Endothelial cell of umbilical vein (primary cell): ENCODE results near the gene SIVA1. TPM values are rescaled to one million over a fixed set of nuclear protein-coding genes. Genes with fewer than 3 reads are reported as not detected.

Experiments used
- BruUV-seq: library from RNA; stranded (reverse); fragments of 400-500 nt; replicated peaks from 2 replicates; lab custom pipeline; 2021; lab: Mats Ljungman, UMichigan
- CTCF ChIA-PET: fragments of 300-600, 350-600 bp; sonication (Branson Sonifier 250); formaldehyde crosslinking; loops from one replicate; lab custom pipeline; 2021; ENCODE audit warnings: antibody characterized with exemption, inconsistent platforms; lab: Charles Lee
- POLR2A ChIA-PET: fragments of 300-600, 350-600 bp; sonication (Branson Sonifier 250); formaldehyde crosslinking; loops from one replicate; lab custom pipeline; 2021; ENCODE audit warnings: antibody characterized with exemption, inconsistent platforms; lab: Charles Lee
- DNase-seq: peaks from one replicate; pipeline ENCODE4 v3.0.0-alpha.2; 2011; ENCODE audit warnings: low read depth, low spot score
- FAIRE-seq: peaks from 2 replicates; lab custom pipeline; 2011; peaks lifted over from hg19 to GRCh38; lab: Jason Lieb, UNC
- H2AFZ ChIP-seq: 2 replicates; pipeline ENCODE4 v1.6.0; 2012; ENCODE audit warnings: low read depth, low read length, control low read depth, inconsistent platforms
- H3K27ac ChIP-seq: 2 replicates; pipeline ENCODE4 v1.5.1; 2011; ENCODE audit warnings: low read depth, mild to moderate bottlenecking, control low read depth, low read length, moderate library complexity; ENCODE audit not compliant: insufficient read depth
- H3K27me3 ChIP-seq, 2 experiments: 2 replicates each; pipeline versions ENCODE4 v1.6.0 to v1.6.1; 2011; ENCODE audit warnings: low read length in 2 of 2, mixed read lengths in 1 of 2; ENCODE audit not compliant: control insufficient read depth in 2 of 2, insufficient read depth in 2 of 2
- H3K36me3 ChIP-seq, 2 experiments: 2 replicates in 1 of 2; 3 replicates in 1 of 2; pipeline ENCODE4 v1.5.1; 2011; ENCODE audit warnings: low read length in 2 of 2, mild to moderate bottlenecking in 1 of 2, moderate library complexity in 1 of 2; ENCODE audit not compliant: control insufficient read depth in 2 of 2, insufficient read depth in 2 of 2; ENCODE audit errors: extremely low read depth in 1 of 2
- H3K4me1 ChIP-seq: 3 replicates; pipeline ENCODE4 v1.5.1; 2011; ENCODE audit warnings: mild to moderate bottlenecking, low read length; ENCODE audit not compliant: control insufficient read depth, insufficient read depth; ENCODE audit errors: extremely low read depth
- H3K4me2 ChIP-seq: 2 replicates; pipeline ENCODE4 v1.6.1; 2011; ENCODE audit warnings: low read length, control low read depth, mixed read lengths; ENCODE audit not compliant: insufficient read depth
- H3K4me3 ChIP-seq, 3 experiments: fragments of 200-600 bp in 1 of 3; sonication (generic), shearing (Covaris generic) in 1 of 3; replicated peaks in 1 of 3; 2 replicates each; pipeline ENCODE4 v1.5.1; 2011 to 2016; ENCODE audit warnings: control low read depth in 3 of 3, low read length in 3 of 3, mild to moderate bottlenecking in 2 of 3, inconsistent platforms in 1 of 3, low read depth in 1 of 3, moderate library complexity in 1 of 3; ENCODE audit not compliant: insufficient read depth in 1 of 3
- H3K79me2 ChIP-seq: 2 replicates; pipeline ENCODE4 v1.6.0; 2012; ENCODE audit warnings: low read length, inconsistent platforms; ENCODE audit not compliant: control insufficient read depth, insufficient read depth
- H3K9ac ChIP-seq: replicated peaks from 2 replicates; pipeline ENCODE3; 2011; ENCODE audit warnings: low read length, control low read depth; ENCODE audit not compliant: insufficient read depth; ENCODE audit errors: extremely low read depth
- H3K9me1 ChIP-seq: replicated peaks from 3 replicates; pipeline ENCODE4 v1.6.0; 2011; ENCODE audit warnings: mild to moderate bottlenecking, low read length; ENCODE audit not compliant: control insufficient read depth, insufficient read depth; ENCODE audit errors: extremely low read depth
- H3K9me3 ChIP-seq: replicated peaks from 2 replicates; pipeline ENCODE4 v1.5.1; 2012; ENCODE audit warnings: low read length, inconsistent platforms; ENCODE audit not compliant: control insufficient read depth, insufficient read depth
- H4K20me1 ChIP-seq: replicated peaks from 2 replicates; pipeline ENCODE3; 2011; ENCODE audit warnings: mild to moderate bottlenecking, low read length; ENCODE audit not compliant: control insufficient read depth, insufficient read depth; ENCODE audit errors: extremely low read depth
- CTCF ChIP-seq, 2 donors: IDR thresholded peaks; 1 replicate in 1 of 2; 2 replicates in 1 of 2; pipeline ENCODE4 v1.5.1; 2011; ENCODE audit warnings: low read length in 2 of 2, mild to moderate bottlenecking in 2 of 2, moderate library complexity in 2 of 2, control low read depth in 1 of 2, inconsistent platforms in 1 of 2, low read depth in 1 of 2; ENCODE audit not compliant: insufficient read depth in 1 of 2; ENCODE audit errors: extremely low read depth in 1 of 2
- EZH2 ChIP-seq: IDR thresholded peaks from 2 replicates; pipeline ENCODE4 v1.6.1; 2012; ENCODE audit warnings: borderline replicate concordance, low read depth, mild to moderate bottlenecking, moderate library complexity, low read length, inconsistent platforms; ENCODE audit not compliant: severe bottlenecking
- FOS ChIP-seq: IDR thresholded peaks from 2 replicates; pipeline ENCODE4 v1.6.1; 2011; ENCODE audit warnings: mild to moderate bottlenecking, low read length, moderate library complexity, borderline replicate concordance; ENCODE audit not compliant: insufficient read depth
- GATA2 ChIP-seq: IDR thresholded peaks from 2 replicates; pipeline ENCODE4 v1.7.0; 2011; ENCODE audit warnings: low read depth, mild to moderate bottlenecking, moderate library complexity, mixed read lengths, low read length; ENCODE audit not compliant: insufficient read length, insufficient read depth
- JUN ChIP-seq: IDR thresholded peaks from 2 replicates; pipeline ENCODE4 v1.6.1; 2011; ENCODE audit warnings: borderline replicate concordance, low read depth; ENCODE audit not compliant: insufficient read length, insufficient read depth
- MYC ChIP-seq: IDR thresholded peaks from one replicate; pipeline ENCODE4 v1.6.1; 2011; ENCODE audit warnings: mild to moderate bottlenecking, low read depth, low read length
- POLR2A ChIP-seq: IDR thresholded peaks from 2 replicates; pipeline ENCODE4 v1.6.1; 2012; ENCODE audit warnings: low read depth, mild to moderate bottlenecking, control low read depth, low read length
- POLR2AphosphoS5 ChIP-seq: IDR thresholded peaks from 2 replicates; pipeline ENCODE4 v1.6.1; 2012; ENCODE audit warnings: low read depth, mild to moderate bottlenecking, control low read depth, low read length, moderate library complexity; ENCODE audit not compliant: insufficient read depth
- dilution Hi-C: fragments of 300-500 bp; cut with MboI; formaldehyde crosslinking; loops from one replicate; pipeline ENCODE4 v1.15.0; 2019; ENCODE audit warnings: low sequenced_read_pairs; ENCODE audit not compliant: extremely low pct_ligation_motif_present
- intact Hi-C: fragments of 100-400 bp; cut with micrococcal nuclease; formaldehyde crosslinking; loops from one replicate; pipeline ENCODE4 v1.10.0; 2022
- polyA plus RNA-seq, 4 experiments: library from polyadenylated mRNA; depleted of rRNA in 3 of 4; stranded (reverse) in 3 of 4; unstranded in 1 of 4; fragments of >200 nt; gene quantifications; 2 replicates each; pipeline versions ENCODE4 v1.2.1 to v1.2.3, GENCODE V29; 2011 to 2012; ENCODE audit warnings: missing spikeins in 1 of 4
- total RNA-seq: library from RNA; stranded (reverse); gene quantifications from 2 replicates; pipeline ENCODE4 v1.2.3, GENCODE V29; 2021
- TF ChIP-seq, protein P1 (sequence below): IDR thresholded peaks from 2 replicates; pipeline ENCODE4 v1.6.1; 2011; ENCODE audit not compliant: insufficient read depth, insufficient read length

SIVA1 gene
- total and polyA plus RNA-seq, 2 donors (not counting 3 experiments of a cell fraction or from before 2014, with no cell fraction given), result 101 to 299 TPM

DNA sequence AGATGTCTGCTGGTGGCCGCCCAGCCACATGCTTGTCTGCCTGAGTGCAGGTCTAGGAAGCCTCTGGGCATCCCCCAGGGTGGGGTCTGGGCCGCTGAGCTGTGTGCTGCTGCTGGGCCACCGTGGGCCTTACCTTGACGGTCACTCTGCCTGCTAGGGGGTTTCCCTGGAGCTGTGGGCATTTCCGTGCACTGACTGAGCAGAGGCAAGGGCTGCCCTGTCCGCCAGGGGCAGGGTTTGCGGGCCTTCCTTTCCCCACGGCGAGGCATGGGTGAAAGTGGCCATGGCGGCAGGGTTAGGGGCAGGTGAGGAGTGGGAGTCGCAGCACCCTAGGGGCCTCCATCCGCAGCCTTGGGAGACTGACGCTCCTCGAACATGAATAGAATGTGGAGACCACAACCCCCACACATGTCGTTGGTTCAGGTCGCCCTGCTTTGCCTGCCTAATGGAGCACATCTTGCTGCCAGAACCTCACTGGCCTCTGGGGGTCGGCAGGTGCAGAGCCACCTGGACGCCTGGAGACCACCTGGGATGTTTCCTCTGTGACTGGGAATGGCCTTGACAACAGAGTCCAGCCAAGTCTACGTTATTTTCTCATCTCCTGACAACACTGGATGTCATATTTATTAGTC lies 50.4 kb downstream of the SIVA1 start:
- Histone ChIP-seq H3K27me3 (no peaks in the 10 kb centered on the region), H3K36me3 (no peaks in the 10 kb centered on the region), H3K9me1 (no peaks in the 10 kb centered on the region), H3K9me3 (no peaks in the 10 kb centered on the region), H3K79me2 (no peaks in the 10 kb centered on the region), H3K27ac (no peak overlapping the region), H3K4me2 (no peak overlapping the region), H4K20me1 (no peaks in the 10 kb centered on the region), H2AFZ (no peak overlapping the region), H3K4me1 (peaks cover 5% of the 10 kb centered on the region), H3K9ac (no peak overlapping the region), H3K4me3 (no peak overlapping the region)
- FAIRE-seq (no peak), DNase-seq (no peak)
- intact Hi-C loops (no loop called here), dilution Hi-C loops (no loop called here)
- TF ChIP-seq POLR2A (no peak), CTCF (IDR thresholded peaks at IDR 0.05; ENCODE audit: extremely low read depth in 1 of 2, insufficient read depth in 1 of 2, low read depth in 1 of 2, low read length in 2 of 2) (no peak), MYC (no peak), GATA2 (no peak), POLR2AphosphoS5 (no peak), FOS (no peak), JUN (no peak), EZH2 (no peak)
- TF ChIP-seq, protein P1, sequence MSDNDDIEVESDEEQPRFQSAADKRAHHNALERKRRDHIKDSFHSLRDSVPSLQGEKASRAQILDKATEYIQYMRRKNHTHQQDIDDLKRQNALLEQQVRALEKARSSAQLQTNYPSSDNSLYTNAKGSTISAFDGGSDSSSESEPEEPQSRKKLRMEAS, result no peak
- no TSS peak for BruUV-seq
- POLR2A ChIA-PET, result no interaction called here
- CTCF ChIA-PET, result no interaction called here
